ENCODE measurements around the gene ZNF440.
"Not testable (repeated sequence)": the region's sequence is repeated elsewhere in the genome, so short reads cannot be mapped to it uniquely, and the experiment has no call there.

The ZNF440 gene

GRCh38 chr19:11828957-11829876, 15.1 kb downstream of the ZNF440 start:
- not testable (repeated sequence) for DNase-seq (ENCODE audit: low read depth)

GRCh38 chr19:11832253-11832912, 18.3 kb downstream of the ZNF440 start:
- DNase-seq (ENCODE audit: low read depth): no peak

- no peak for DNase-seq (ENCODE audit: low read depth)
Observed at GRCh38 chr19:11833541-11833940, 19.5 kb downstream of the ZNF440 start.

- not testable (repeated sequence) for DNase-seq (ENCODE audit: low read depth)
Observed at GRCh38 chr19:11835626-11836066, 21.6 kb downstream of the ZNF440 start.

- DNase-seq (ENCODE audit: low read depth): no peak
Observed at GRCh38 chr19:11843722-11844121, 29.6 kb downstream of the ZNF440 start.

GRCh38 chr19:11847615-11848014, 33.5 kb downstream of the ZNF440 start:
- not testable (repeated sequence) for DNase-seq (ENCODE audit: low read depth)

GRCh38 chr19:11848200-11848593, 34.1 kb downstream of the ZNF440 start:
- DNase-seq (ENCODE audit: low read depth): no peak

GRCh38 chr19:11848594-11849469, 34.8 kb downstream of the ZNF440 start, which contains the start of gene ZNF439:
TSS of gene ZNF439 (plus strand) at chr19:11848726. CDS start at chr19:11848868, 142 bp downstream.
- DNase-seq (ENCODE audit: low read depth): peak; percentile 24

- DNase-seq (ENCODE audit: low read depth): not testable (repeated sequence)
Observed at GRCh38 chr19:11850289-11850688, 36.2 kb downstream of the ZNF440 start.

GRCh38 chr19:11853358-11853757, 39.3 kb downstream of the ZNF440 start:
- DNase-seq (ENCODE audit: low read depth): no peak

GRCh38 chr19:11856596-11857250, 42.6 kb downstream of the ZNF440 start:
- no peak for DNase-seq (ENCODE audit: low read depth)

- no peak for DNase-seq (ENCODE audit: low read depth)
Observed at GRCh38 chr19:11860721-11861120, 46.6 kb downstream of the ZNF440 start.

- DNase-seq (ENCODE audit: low read depth): no peak
Observed at GRCh38 chr19:11861301-11861700, 47.2 kb downstream of the ZNF440 start.

GRCh38 chr19:11867766-11868165, 53.7 kb downstream of the ZNF440 start:
- DNase-seq (ENCODE audit: low read depth): not testable (repeated sequence)

GRCh38 chr19:11868188-11868587, 54.1 kb downstream of the ZNF440 start:
- no peak for DNase-seq (ENCODE audit: low read depth)

- DNase-seq (ENCODE audit: low read depth): no peak
Observed at GRCh38 chr19:11872624-11873023, 58.6 kb downstream of the ZNF440 start.

GRCh38 chr19:11873762-11874161, 59.7 kb downstream of the ZNF440 start:
- DNase-seq (ENCODE audit: low read depth): no peak

- not testable (repeated sequence) for DNase-seq (ENCODE audit: low read depth)
Observed at GRCh38 chr19:11879687-11880266, 65.7 kb downstream of the ZNF440 start.

GRCh38 chr19:11880598-11880997, 66.5 kb downstream of the ZNF440 start:
- DNase-seq (ENCODE audit: low read depth): no peak

- no peak for DNase-seq (ENCODE audit: low read depth)
Observed at GRCh38 chr19:11881151-11881800, 67.2 kb downstream of the ZNF440 start.

GRCh38 chr19:11882606-11883005, 68.5 kb downstream of the ZNF440 start:
- no peak for DNase-seq (ENCODE audit: low read depth)

All from HS-5 (cell line).